Upper lobe of left lung (tissue), 6 donors: ENCODE measurements around the gene MAP2K4. TPM values are rescaled to one million over a fixed set of nuclear protein-coding genes. Genes with fewer than 3 reads are reported as not detected.
A peak's percentile ranks its signal among the peaks of the same experiment; 100 is the strongest.

Experiments
- ATAC-seq, 2 donors: fragments of 200-7000 bp; cut with Tn5 transposase; one replicate each; pipeline ENCODE4 v1.9.1; 2022; ENCODE audit warnings: mild to moderate bottlenecking in 2 of 2, moderate library complexity in 2 of 2; ENCODE audit not compliant: low FRiP score in 2 of 2
- DNase-seq, 2 donors: peaks; one replicate each; pipeline ENCODE4 v3.0.0-alpha.2; 2019 to 2020
- H3K27ac ChIP-seq, 4 donors: fragments of 200-600 bp; sonication (generic); one replicate each; pipeline ENCODE4 v1.5.1; 2016 to 2019
- H3K27me3 ChIP-seq, 4 donors: fragments of 200-600 bp; sonication (generic); one replicate each; pipeline ENCODE4 v1.5.1; 2017 to 2019
- H3K36me3 ChIP-seq, 4 donors: fragments of 200-600 bp; sonication (generic); one replicate each; pipeline ENCODE4 v1.5.1; 2016 to 2019
- H3K4me1 ChIP-seq, 4 donors: fragments of 200-600 bp; sonication (generic); one replicate each; pipeline ENCODE4 v1.5.1; 2018 to 2019
- H3K4me3 ChIP-seq, 4 donors: fragments of 200-600 bp; sonication (generic); one replicate each; pipeline ENCODE4 v1.5.1; 2017 to 2019; ENCODE audit warnings: mild to moderate bottlenecking in 2 of 4, moderate library complexity in 1 of 4
- H3K9me3 ChIP-seq, 4 donors: fragments of 200-600 bp; sonication (generic); one replicate each; pipeline ENCODE4 v1.5.1; 2018 to 2019
- EP300 ChIP-seq, 4 donors: sonication (generic); formaldehyde crosslinking; IDR thresholded peaks; one replicate each; pipeline ENCODE4 v1.5.1; 2017; ENCODE audit warnings: antibody characterized with exemption in 4 of 4, control low read depth in 2 of 4
- POLR2A ChIP-seq, 4 donors: fragments of 450-650 bp; IDR thresholded peaks; one replicate each; pipeline ENCODE4 v1.5.1; 2016 to 2017; ENCODE audit warnings: antibody characterized with exemption in 4 of 4, mild to moderate bottlenecking in 2 of 4
- POLR2AphosphoS5 ChIP-seq, 2 donors: sonication (generic); formaldehyde crosslinking; IDR thresholded peaks; one replicate each; pipeline ENCODE4 v1.5.1; 2017; ENCODE audit warnings: antibody characterized with exemption in 2 of 2
- WGBS, 2 donors: methylation state at CpG; one replicate each; pipeline ENCODE4 v1.1.5; 2017 to 2018; 5-methylcytosine and 5-hydroxymethylcytosine counted together
- small RNA-seq, 4 donors: library from RNA; depleted of rRNA; stranded (forward); fragments of <200 nt; gene quantifications; one replicate each; pipeline ENCODE3, GENCODE V24; 2016
- total RNA-seq, 6 donors: library from RNA; depleted of rRNA in 4 of 6; stranded (reverse); fragments of >200 nt in 4 of 6; gene quantifications; one replicate each; pipeline versions ENCODE4 v1.1.0 to v1.2.1, GENCODE V29; 2016 to 2021
- TF ChIP-seq, protein P1 (sequence below), 6 experiments: fragments of 450-650 bp in 4 of 6; fragments of 200-600 bp in 2 of 6; sonication (generic) in 2 of 6; IDR thresholded peaks; one replicate each; pipeline ENCODE4 v1.5.1; 2016 to 2019; ENCODE audit warnings: antibody characterized with exemption in 6 of 6
- donor health status: DM: no; HTN: no; CAD: no; lungs with moderate emphysema.
- donor health status: DM: no; HTN: yes; CAD: no; lungs with severe emphysema.

The MAP2K4 gene
- total RNA-seq, 6 donors from 2014 or later = 10.2 to 42.7 (median 25.6) TPM

DNA sequence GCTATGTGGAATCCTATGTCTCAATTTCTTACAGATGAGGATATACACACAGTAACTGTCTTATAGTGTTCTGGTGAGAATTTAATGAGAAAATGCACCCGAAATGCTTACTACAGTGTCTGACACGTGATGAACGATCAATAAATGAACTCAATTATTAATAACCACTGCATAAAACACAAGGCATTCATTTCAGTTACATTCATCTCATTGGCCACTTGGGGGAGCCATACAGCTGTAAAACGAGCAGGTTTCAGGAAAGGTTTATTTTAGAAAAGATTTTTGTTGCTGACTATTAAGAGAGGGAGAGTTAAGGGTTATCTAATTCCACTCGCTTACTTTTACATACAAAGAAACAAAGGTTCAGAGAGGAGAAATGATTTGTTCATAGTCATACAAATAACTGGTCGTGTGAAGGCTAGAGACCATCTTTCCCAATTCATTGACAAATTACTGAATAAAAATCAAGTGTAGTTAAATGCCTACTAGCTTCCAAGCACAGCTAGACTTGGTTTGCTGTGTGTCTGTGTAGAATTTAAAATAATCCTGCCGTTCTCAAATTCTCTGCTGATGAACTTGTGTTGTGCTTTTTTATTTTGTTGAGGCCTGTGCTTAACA, 160.1 kb downstream of the MAP2K4 start:
- DNase-seq (no peak), ATAC-seq (peak in 1 of 2 donors; percentile 48)
- no peak overlapping the region for H3K27ac ChIP-seq
- no peaks in the 10 kb centered on the region for H3K9me3 ChIP-seq
- WGBS, 2 donors = 13 to 15% methylated on average over 7 of the region's 7 CpGs
- no peaks in the 10 kb centered on the region for H3K36me3 ChIP-seq
- no peak overlapping the region for H3K4me3 ChIP-seq
- TF ChIP-seq EP300 (IDR thresholded peaks at IDR 0.05) = no peak
- TF ChIP-seq, protein P1, sequence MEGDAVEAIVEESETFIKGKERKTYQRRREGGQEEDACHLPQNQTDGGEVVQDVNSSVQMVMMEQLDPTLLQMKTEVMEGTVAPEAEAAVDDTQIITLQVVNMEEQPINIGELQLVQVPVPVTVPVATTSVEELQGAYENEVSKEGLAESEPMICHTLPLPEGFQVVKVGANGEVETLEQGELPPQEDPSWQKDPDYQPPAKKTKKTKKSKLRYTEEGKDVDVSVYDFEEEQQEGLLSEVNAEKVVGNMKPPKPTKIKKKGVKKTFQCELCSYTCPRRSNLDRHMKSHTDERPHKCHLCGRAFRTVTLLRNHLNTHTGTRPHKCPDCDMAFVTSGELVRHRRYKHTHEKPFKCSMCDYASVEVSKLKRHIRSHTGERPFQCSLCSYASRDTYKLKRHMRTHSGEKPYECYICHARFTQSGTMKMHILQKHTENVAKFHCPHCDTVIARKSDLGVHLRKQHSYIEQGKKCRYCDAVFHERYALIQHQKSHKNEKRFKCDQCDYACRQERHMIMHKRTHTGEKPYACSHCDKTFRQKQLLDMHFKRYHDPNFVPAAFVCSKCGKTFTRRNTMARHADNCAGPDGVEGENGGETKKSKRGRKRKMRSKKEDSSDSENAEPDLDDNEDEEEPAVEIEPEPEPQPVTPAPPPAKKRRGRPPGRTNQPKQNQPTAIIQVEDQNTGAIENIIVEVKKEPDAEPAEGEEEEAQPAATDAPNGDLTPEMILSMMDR (IDR thresholded peaks at IDR 0.05) = peak in 5 of 6 experiments; percentile 25 to 56 (median 46)
- no peaks in the 10 kb centered on the region for H3K27me3 ChIP-seq
- H3K4me1 ChIP-seq = no peaks in the 10 kb centered on the region

DNA sequence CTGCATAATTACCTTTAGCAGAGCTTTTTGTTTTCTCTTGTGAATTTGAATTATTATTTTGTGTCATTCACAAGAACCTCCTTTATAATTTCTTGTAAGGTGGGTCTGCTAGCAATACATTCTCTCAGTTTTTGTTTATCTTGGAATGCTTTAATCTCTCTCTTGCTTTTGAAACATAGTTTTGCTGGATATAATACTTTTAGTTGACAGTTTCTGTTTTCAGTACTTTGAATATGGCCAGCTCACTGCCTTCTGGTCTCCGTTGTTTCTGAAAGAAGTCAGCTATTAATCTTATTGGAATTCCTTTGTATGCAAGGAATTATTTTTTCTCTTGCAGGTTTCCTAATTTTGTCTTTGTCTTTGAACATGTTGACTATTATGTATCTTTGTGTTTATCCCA, 167.0 kb downstream of the MAP2K4 start:
- no peak for TF ChIP-seq POLR2AphosphoS5 (IDR thresholded peaks at IDR 0.05)
- TF ChIP-seq, protein P1 (IDR thresholded peaks at IDR 0.05) = no peak
- TF ChIP-seq POLR2A (IDR thresholded peaks at IDR 0.05) = no peak
- TF ChIP-seq EP300 (IDR thresholded peaks at IDR 0.05) = no peak
- WGBS, 2 donors = 86 to 89% methylated on average over 1 of the region's 1 CpG
- peaks cover 0 to 5% (median 0%) of the 10 kb centered on the region in 4 donors for H3K9me3 ChIP-seq
- ATAC-seq = no peak
- no peaks in the 10 kb centered on the region for H3K4me1 ChIP-seq
- no peak overlapping the region for H3K27ac ChIP-seq
- H3K36me3 ChIP-seq = no peaks in the 10 kb centered on the region
- DNase-seq = no peak
- no peak overlapping the region for H3K4me3 ChIP-seq
- no peaks in the 10 kb centered on the region for H3K27me3 ChIP-seq

- H3K4me3 ChIP-seq = no peak overlapping the region
- H3K27ac ChIP-seq = no peak overlapping the region
- no peaks in the 10 kb centered on the region for H3K36me3 ChIP-seq
- H3K4me1 ChIP-seq = no peaks in the 10 kb centered on the region
- WGBS, 2 donors = 69 to 78% methylated on average over 3 of the region's 3 CpGs
- no peaks in the 10 kb centered on the region for H3K27me3 ChIP-seq
- DNase-seq (no peak), ATAC-seq (no peak)
- no peaks in the 10 kb centered on the region for H3K9me3 ChIP-seq
- TF ChIP-seq, protein P1 (IDR thresholded peaks at IDR 0.05) = no peak
- TF ChIP-seq POLR2A (IDR thresholded peaks at IDR 0.05) (no peak), EP300 (IDR thresholded peaks at IDR 0.05) (no peak), POLR2AphosphoS5 (IDR thresholded peaks at IDR 0.05) (no peak)
These were observed 172.6 kb downstream of the MAP2K4 start for GRCh38 chr17:12193144-12193735.

Small RNAs within 50 kb of the gene (small RNA-seq; reads per million reads assigned to genes)
- gene MIR744 = 26.4 to 76.5 (median 48.6) reads per million in 4 donors
- 0 reads per million in 4 donors for gene RNU11-2P

Other genes starting within 250 kb of the MAP2K4 start
- gene ZNF18, start 23.4 kb upstream of the MAP2K4 start, total RNA-seq = 10 to 100 TPM in 1 of 6 donors, 1 to 10 TPM in 5; 5.4 to 13.6 (median 5.8) TPM